HG02884 (cell line): Measurements from ENCODE around the gene ZNF692.
A peak's percentile ranks its signal among the peaks of the same experiment; 100 is the strongest.
"Not testable (repeated sequence)": the region's sequence is repeated elsewhere in the genome, so short reads cannot be mapped to it uniquely, and the experiment has no call there.

ENCODE experiments used
- ATAC-seq: cut with Tn5 transposase; IDR thresholded peaks from one replicate; pipeline ENCODE4 v1.9.1; 2021; ENCODE audit warnings: mild to moderate bottlenecking, moderate library complexity; ENCODE audit not compliant: unreplicated experiment

ZNF692 gene

GRCh38 chr1:248811514-248812490, 47.1 kb downstream of the ZNF692 start:
- ATAC-seq, result no peak

- ATAC-seq, result no peak
Measured at GRCh38 chr1:248810727-248811513, 48.0 kb downstream of the ZNF692 start.

GRCh38 chr1:248810000-248810726, 48.7 kb downstream of the ZNF692 start:
- ATAC-seq, result no peak

GRCh38 chr1:248808876-248809275, 50.0 kb downstream of the ZNF692 start:
- ATAC-seq, result no peak

GRCh38 chr1:248807067-248807737, 51.7 kb downstream of the ZNF692 start:
- peak; percentile 44 for ATAC-seq

- ATAC-seq, result no peak
Measured at GRCh38 chr1:248805876-248806275, 53.0 kb downstream of the ZNF692 start.

- ATAC-seq, result peak; percentile 93
Measured at GRCh38 chr1:248804771-248805681, 53.9 kb downstream of the ZNF692 start.

GRCh38 chr1:248803501-248803900, 55.4 kb downstream of the ZNF692 start:
- ATAC-seq, result not testable (repeated sequence)

GRCh38 chr1:248802454-248802853, 56.4 kb downstream of the ZNF692 start:
- ATAC-seq, result no peak

- ATAC-seq, result no peak
Measured at GRCh38 chr1:248800459-248800858, 58.4 kb downstream of the ZNF692 start.
